ENCODE results near the gene SSR2.
"Not testable (repeated sequence)": the region's sequence is repeated elsewhere in the genome, so short reads cannot be mapped to it uniquely, and the experiment has no call there.

SSR2 gene

DNA sequence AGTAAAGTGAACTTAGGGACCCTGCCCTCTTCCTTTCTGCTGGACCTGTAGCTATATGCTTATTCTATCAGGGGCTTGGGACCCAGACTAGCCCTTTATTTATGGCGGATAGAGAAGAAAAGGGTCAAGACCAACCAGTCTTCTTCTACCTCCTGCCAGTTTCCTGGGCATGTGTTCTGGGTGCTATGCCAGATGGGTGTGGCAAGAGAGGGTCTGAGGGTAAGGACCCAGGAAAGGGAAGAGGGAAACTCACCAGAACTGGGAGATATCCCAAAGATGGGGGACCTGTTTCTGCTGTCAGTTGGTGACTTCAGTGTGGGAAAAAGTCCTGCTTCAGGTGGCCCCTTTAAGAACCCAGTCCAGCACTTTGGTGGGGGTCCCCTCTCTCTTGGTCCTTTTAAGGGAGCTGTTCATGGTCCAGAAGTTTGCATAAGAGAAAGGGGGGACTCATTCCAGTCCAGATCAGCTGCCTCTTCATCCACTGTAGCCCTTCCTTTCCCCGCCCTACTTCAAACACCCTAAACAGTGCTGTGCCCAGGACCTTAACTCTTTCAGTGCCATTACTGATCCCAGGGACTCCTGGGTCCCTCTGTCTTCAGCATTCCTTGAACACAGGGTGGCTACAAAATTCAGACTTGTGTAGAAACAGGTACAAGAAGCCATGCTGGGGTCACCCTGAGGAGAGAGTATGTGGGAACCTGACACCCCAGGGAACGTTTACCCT lies 18.4 kb downstream of the SSR2 start:
- Histone ChIP-seq H3K4me3 (no peak overlapping the region), H3K27ac (no peak overlapping the region)

DNA sequence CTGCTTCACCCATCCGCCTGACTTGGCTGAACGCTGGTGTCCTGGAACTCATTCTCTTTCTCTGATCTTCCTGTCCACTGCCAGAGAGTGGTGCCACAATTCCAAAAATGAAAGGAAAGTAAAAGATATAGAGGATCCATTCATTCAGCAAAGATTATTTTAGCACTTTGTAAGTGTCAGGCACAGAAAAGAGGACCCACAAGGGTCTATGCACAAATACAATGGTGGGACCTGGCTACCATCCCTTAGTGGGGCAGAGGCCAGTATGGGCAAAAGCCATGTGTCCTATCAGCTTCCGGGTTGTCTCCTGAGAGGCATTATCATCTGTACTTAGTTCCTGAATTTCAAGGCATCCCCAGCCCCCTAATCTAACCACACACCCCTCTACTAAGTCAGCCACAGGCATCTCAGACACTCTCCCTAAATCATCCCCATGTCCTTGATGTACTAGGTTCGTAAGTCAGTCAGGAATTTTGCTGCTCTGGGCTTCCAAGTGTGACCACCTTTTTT lies 19.0 kb downstream of the SSR2 start:
- Histone ChIP-seq H3K27ac (peak overlapping the region in 2 of 21 experiments; percentile 3 to 21), H3K4me3 (no peak overlapping the region)

DNA sequence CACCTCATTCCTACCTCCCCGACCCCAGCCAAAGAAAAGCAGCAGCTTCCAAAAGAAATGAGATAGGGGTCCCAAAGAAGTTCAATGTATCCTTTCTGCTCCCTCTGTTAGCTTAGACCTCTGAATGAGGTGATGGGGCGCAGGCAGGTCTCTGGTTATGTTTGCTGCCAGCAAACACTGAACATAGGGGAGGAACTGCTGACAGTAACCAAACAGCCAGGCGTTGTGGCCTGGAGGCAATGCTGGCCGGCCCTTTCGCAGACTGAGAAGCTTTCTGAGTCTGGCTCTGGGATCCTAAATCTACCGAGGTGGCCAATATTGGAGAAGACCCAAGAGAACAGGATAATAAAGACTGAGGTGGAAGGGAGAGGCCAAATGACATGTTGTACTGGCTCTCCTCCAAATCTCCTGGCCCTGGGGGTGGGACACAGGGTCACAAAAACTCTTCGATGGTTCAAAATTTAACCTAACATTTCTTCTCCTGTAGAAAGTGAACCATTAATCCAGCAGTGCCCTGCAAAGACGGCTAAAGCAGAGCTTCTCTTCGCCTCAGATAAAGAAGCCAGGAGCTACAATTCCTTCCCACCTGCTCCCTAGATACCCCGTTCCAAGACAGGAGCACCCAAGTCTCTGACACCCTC lies 19.6 kb downstream of the SSR2 start:
- peak overlapping the region in 3 of 21 experiments; percentile 3 to 23 (median 21) for H3K27ac ChIP-seq
- H3K4me3 ChIP-seq, result no peak overlapping the region

GRCh38 chr1:155999964-156000363 lies 20.8 kb downstream of the SSR2 start:
- no peak overlapping the region for H3K4me3 ChIP-seq
- H3K27ac ChIP-seq, result no peak overlapping the region

DNA sequence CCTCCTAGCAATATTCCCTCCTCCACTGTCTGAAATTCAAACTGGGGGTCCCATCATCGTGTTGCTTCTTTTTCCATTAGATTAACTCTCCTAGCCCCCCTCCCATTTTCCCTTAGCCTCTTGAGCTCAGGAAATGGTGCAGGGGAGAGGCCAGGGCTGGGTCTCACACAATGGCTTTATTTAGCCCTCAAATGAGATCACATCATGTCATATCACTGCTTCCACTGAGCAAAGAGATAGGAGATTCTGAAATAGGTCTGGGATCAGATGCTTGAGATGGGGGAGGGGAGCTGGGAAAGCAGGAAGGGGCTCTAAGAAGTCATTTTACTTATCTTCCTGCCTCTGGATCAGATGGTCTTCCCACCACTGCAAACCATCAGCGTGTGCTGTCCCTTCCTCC lies 24.6 kb downstream of the SSR2 start:
- H3K27ac ChIP-seq, result no peak overlapping the region
- no peak overlapping the region for H3K4me3 ChIP-seq

- H3K27ac ChIP-seq, result no peak overlapping the region
- H3K4me3 ChIP-seq, result no peak overlapping the region
These were observed 27.2 kb downstream of the SSR2 start for GRCh38 chr1:155993595-155993994.

DNA sequence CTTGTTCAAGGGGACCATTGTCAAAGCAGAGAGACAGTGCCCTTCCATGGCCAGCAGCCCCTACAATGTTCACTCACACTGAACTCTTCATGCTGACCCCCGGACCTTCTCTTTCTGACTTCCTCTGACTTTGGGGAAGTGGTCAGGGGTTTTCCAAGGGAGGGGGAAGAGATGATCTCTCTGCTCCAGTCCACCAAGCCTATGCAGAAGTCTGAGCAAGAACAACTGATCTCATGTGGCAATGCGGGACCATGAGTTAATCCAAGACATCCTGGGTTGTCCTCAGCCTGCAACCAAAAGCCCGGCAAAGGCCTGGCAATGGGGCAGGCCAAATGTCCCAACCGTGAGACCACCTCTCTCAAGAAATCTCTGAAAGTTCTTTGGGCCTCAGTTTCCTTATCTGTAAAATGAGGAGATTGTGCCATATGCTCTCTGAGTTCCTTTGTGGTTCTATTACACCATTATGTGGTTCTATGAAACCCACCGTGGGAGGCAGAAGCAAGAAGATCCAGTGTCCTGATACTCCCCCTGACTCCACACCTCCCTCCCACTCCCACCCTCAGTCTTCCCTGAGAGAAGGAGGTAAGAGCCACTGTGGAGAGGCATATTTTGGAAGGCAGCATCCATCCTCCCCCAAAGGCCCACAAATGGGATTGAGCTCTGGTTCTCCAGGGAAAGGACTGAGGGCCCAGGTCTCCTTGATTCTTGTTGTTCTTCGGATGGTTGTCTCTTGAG lies 30.6 kb downstream of the SSR2 start:
- peak overlapping the region in 16 of 21 experiments; percentile 4 to 77 (median 52) for H3K27ac ChIP-seq
- H3K4me3 ChIP-seq, result no peak overlapping the region

DNA sequence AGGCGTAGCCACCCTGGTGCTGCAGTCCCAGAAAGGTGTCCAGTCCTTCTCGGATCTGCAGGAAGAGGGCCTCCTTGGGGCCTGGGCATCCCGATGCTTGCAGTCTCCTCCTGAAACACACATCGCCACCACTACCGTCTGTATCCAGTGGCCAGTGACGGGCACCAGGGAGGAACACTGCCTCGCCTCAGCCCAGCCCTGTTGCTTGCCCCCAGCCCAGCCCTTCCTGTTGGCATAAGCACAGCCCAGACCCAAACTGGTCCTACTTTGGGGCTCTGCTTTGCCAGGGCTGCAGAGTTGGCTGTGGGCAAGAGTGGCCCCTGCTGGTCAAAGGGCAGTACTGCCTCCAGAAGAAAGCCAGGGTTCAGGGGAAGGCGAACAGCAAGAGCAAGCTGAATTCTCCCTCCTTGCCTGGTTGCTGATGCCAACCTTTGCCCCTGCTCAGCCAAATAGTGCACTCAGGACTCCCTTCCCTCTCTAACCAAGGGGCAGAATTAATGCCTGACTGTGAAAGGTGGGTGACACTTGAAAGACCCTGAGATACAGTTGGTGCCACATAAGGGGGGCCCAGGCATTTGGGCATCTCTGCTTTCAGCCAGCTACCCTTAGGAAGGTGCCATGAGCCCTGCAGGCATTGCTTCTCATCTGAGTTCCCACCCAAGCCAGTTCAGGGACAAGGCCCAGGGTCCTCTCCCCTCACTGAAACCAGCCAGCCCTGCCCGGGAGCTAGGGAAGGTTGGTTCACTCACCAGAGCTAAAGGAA lies 31.3 kb downstream of the SSR2 start:
- Histone ChIP-seq H3K27ac (peak overlapping the region in 15 of 21 experiments; percentile 21 to 77 (median 56)), H3K4me3 (peak overlapping the region in 3 of 7 experiments; percentile 12 to 30 (median 21))

GRCh38 chr1:155984903-155985645 lies 35.7 kb downstream of the SSR2 start:
- H3K4me3 ChIP-seq, result not testable (repeated sequence)
- H3K27ac ChIP-seq, result peak overlapping the region in 3 of 21 experiments; percentile 70 to 98 (median 96)

GRCh38 chr1:155984341-155984740 lies 36.4 kb downstream of the SSR2 start:
- no peak overlapping the region for H3K4me3 ChIP-seq
- H3K27ac ChIP-seq, result peak overlapping the region in 13 of 21 experiments; percentile 6 to 98 (median 65)

GRCh38 chr1:155983191-155984024 lies 37.3 kb downstream of the SSR2 start:
- Histone ChIP-seq H3K4me3 (peak overlapping the region in 1 of 7 experiments; percentile 2), H3K27ac (peak overlapping the region in 20 of 21 experiments; percentile 6 to 99 (median 64))

GRCh38 chr1:155982106-155982505 lies 38.6 kb downstream of the SSR2 start:
- Histone ChIP-seq H3K4me3 (no peak overlapping the region), H3K27ac (peak overlapping the region in 16 of 21 experiments; percentile 2 to 100 (median 96))

DNA sequence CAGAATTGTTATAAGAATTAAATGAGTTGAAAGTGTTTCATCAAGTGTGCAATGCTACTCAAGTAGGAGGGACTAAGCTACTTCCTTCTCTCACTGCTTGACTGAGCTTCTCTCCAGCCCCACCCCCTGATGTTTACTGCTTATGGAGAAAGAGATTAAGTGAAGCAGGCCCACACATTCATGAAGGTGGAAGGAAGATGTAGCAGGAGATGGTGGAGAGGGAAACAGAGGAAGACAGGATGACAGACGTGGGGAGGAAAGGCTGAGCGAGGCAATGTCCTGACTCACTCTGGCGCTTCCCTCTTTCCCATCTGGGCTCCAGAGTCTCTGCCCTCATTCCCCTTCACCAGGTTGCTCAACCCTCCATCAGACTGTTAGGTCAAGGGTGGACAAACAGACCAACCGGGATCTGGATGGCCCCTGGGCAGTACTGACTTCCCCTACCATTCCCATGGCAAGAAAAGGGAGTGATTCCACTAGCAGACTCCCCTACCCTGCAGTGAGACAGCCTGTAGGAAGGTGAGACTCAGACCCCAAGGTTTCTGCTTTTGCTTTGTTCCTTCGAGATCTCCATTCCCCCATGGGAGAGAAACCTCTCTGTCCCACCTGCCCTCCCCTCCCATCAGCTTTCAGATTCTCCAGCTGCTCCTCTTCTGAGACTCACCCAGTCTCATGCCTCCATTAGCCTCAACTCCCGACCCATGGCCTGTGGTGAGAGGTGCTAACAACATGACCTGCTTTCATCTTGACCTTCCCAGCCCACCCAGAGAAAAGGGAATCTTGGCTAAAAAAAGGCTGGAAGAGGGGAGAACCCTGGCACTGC lies 39.3 kb downstream of the SSR2 start:
- H3K4me3 ChIP-seq, result no peak overlapping the region
- H3K27ac ChIP-seq, result peak overlapping the region in 19 of 21 experiments; percentile 2 to 100 (median 96)

DNA sequence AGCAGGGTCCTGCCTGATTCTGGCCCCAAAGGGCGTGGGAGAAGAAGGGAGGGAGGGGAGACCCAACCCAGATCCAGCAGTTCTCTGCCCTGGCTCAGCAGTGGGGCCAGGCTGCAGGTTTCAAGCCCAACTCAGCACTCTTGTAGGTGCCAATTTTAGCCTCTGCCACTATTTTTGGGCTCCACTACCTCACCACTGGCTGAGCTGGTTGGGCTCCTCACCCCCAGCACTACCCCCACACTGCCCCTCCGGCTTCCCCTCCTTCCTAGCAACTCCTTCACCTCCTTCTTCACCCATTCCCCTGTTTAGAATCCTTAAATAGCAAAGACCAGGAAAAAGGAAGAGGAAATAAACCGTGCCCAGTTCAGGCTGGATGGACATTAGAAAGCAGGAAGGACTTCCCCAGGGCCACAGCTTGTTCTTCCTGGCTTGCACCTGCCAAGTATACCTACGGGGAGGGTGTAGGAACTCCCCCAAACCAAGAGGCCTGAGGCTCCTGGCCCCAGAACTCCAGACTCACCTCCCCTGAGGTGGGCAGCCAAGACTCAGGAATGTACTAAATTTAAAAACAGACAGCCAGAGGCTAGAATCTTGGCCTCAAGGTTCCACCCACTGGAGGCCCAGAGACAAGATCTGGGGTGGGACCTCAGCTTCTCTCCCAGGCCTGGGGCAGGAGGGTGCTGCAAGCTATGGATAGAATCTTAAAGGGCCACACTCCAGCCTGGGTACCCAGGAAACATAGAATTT lies 41.0 kb downstream of the SSR2 start:
- Histone ChIP-seq H3K4me3 (peak overlapping the region in 6 of 7 experiments; percentile 58 to 98 (median 74)), H3K27ac (peak overlapping the region in 20 of 21 experiments; percentile 71 to 100 (median 96))

DNA sequence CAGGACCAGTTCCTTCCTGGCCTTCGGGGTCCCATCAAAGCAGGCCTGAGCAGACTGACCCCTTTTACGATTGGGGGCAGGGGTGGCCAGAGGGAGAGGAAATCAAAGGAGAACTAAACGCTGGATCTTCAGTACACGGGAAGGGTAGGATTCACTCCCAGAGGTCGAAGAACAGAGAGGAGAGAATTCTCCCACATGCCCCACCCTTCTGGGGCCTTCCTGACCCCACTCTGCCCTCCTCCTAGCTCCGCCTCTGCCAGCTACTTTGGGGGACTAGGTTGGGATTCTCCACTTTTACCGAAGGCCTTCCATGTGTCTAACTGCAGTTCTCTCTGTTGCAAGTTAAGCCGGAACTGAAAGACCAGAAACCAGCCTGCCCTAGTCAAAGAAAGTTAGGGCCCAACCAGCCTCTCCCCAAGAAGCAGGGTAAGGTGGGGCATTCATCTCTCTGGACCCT lies 41.8 kb downstream of the SSR2 start:
- peak overlapping the region; percentile 51 to 100 (median 96) for H3K27ac ChIP-seq
- H3K4me3 ChIP-seq, result peak overlapping the region; percentile 58 to 98 (median 73)

DNA sequence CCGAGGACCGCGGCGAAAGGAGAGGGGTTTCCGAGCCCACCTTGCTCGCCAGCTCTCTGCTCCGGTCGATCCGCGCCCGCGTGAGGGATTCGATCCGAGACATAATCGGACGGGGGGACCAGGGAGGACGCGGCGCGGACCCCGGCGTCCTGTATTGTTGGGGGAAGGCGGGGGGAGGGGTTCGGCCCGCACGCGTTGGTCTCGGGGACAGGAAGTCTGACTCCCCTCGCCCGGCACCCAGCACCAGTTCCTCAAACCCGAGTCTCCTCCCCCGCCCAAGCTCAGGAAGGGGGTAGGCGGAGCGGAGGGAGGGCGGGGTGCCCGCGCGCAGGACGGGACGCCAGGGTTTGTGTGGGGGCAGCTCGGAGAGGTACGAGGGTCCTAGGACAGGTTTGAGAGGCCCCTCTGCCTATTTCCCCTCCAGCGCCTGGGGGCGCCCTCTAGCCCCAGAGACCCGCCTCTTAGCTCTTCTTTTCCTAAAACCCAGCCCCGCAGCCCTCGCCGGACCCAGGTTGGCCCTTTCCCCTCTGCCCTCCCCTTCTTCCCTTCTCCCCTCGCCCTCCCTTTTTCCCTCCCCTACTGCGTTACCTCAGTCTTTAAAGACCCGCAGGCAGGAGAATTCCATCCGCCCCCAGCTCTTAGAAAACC lies 42.3 kb downstream of the SSR2 start, which contains the start of gene ARHGEF2:
TSS of gene ARHGEF2 (minus strand) at position 223 of the 648 bp plus-strand sequence. CDS start at position 103, 120 bp downstream.
- Histone ChIP-seq H3K27ac (peak within 1 kb of the TSS; percentile 58 to 100 (median 96)), H3K4me3 (peak within 1 kb of the TSS; percentile 58 to 98 (median 73))

All from skin epidermis (tissue), 12 donors.